HG03095 (cell line): ENCODE results near the gene SYP.

Experiments used
- ATAC-seq: cut with Tn5 transposase; IDR thresholded peaks from one replicate; pipeline ENCODE4 v1.9.1; 2021; ENCODE audit warnings: moderate library complexity; ENCODE audit not compliant: unreplicated experiment

The SYP gene

DNA sequence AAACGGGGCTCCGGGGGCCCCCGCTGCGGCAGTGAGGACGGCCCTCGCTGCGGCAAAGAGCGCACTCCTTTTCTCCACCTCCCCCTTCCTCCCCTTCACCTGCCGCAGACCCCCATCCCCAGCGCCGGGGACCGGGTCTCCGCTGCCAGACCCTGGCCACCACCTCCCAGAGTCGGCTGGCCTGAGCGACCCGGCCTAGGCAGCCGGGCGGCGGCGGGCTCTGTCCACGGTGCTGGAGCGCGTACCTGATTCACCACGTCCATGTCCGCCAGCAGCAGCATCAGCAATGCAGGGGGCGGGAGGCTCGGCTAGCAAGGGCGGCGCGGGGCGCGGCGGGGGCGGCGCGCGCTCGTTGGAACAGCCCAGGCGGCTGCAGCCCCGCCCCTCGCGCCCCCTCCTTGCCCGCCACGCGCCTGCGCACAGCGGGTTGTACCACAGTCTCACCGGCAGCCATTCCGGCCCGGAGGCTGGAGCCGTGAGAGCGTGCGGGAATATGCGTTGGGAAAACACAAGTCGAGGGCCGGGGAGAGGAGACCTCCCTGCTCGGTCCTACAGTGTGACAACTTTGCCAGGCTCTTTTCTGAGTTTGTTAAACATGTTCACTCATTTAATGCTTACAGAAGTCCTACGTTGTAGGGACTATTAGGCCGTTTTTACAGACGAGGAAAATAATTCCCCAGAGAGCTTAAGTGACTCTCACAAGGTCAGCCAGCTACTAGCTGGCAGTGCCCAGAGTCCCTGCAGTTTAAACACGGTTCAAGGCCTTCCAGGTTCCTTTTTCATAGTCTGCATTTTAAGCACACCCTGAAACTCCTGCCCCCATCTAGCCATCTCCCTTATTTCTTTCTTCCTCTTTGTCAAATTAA, at the start of gene SYP:
Gene SYP (minus strand): TSS at position 288 of the 866 bp plus-strand sequence. CDS start 7 bp downstream, at position 281.
- ATAC-seq, result peak; percentile 94

GRCh38 chrX:49249616-49250015, 49.6 kb upstream of the SYP start:
- ATAC-seq, result no peak

- no peak for ATAC-seq
These were observed 49.1 kb upstream of the SYP start for GRCh38 chrX:49249071-49249470.

- no peak for ATAC-seq
These were observed 48.2 kb upstream of the SYP start for GRCh38 chrX:49247916-49248811.

DNA sequence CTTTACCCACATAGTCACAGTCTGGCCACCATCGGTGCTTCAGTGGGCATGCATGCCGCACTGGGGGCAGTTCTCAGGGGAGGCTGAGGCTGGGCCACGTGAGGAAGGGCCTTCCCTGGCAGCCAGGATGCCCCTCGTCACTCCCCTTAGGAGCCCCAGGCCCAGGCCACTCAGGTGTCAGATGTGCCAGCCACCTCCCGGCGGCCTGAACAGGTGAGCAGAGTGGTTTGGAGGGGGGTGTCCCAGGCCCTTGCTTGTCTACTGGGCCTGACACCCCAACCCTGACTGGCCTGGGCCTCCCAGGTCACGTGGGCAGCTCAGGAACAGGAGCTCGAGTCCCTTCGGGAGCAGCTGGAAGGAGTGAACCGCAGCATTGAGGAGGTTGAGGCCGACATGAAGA, 47.4 kb upstream of the SYP start:
- no peak for ATAC-seq

- no peak for ATAC-seq
These were observed 46.5 kb upstream of the SYP start for GRCh38 chrX:49246541-49246940.

DNA sequence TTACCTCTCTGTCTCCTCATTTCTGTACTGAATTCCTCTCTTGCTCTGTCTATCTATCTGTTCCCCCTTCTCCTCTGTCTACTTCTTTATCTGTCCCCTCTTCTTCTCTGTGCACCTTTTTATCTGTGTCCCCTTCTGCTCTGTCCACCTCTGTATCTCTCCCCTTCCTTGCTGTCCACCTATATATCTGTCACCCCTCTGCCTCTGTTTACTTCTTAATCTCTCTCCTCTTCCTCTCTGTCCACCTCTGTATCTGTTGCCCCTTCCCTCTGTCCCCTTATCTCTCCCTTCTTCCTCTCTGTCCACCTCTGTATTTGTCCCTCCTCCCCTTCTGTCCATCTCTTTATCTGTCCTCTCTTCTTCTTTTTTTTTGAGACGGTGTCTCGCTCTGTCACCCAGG, 44.2 kb upstream of the SYP start:
- ATAC-seq, result no peak

DNA sequence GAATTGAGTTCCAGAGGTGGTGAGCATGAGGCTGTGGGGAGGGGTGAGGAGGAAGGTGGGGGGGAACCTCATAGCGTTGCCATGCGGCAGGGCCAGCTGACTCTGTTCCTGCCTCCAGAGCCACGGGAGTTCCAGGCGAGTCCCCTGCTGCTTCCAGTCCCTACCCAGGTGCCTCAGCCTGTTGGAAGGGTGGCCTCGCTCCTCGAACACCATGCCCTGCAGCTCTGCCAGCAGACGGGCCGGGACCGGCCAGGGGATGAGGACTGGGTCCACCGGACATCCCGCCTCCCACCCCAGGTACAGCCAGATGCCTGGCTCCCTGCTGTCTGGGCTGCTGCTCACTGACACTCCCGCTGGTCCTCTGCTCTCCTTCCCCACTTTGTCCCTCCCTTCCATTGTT, 43.2 kb upstream of the SYP start:
- ATAC-seq, result no peak

- no peak for ATAC-seq
These were observed 42.6 kb upstream of the SYP start for GRCh38 chrX:49242545-49243066.

GRCh38 chrX:49238735-49239134, 38.7 kb upstream of the SYP start:
- ATAC-seq, result no peak

GRCh38 chrX:49237060-49237459, 37.1 kb upstream of the SYP start:
- ATAC-seq, result no peak

- ATAC-seq, result no peak
These were observed 34.0 kb upstream of the SYP start for GRCh38 chrX:49233887-49234555.

- no peak for ATAC-seq
These were observed 33.2 kb upstream of the SYP start, which contains the start of gene CACNA1F for GRCh38 chrX:49233176-49233575. CACNA1F (minus strand) TSS chrX:49233340; CDS start chrX:49233309, 31 bp downstream.

- ATAC-seq, result no peak
These were observed 32.5 kb upstream of the SYP start for GRCh38 chrX:49232525-49232924.

GRCh38 chrX:49231333-49232000, 31.5 kb upstream of the SYP start:
- no peak for ATAC-seq

DNA sequence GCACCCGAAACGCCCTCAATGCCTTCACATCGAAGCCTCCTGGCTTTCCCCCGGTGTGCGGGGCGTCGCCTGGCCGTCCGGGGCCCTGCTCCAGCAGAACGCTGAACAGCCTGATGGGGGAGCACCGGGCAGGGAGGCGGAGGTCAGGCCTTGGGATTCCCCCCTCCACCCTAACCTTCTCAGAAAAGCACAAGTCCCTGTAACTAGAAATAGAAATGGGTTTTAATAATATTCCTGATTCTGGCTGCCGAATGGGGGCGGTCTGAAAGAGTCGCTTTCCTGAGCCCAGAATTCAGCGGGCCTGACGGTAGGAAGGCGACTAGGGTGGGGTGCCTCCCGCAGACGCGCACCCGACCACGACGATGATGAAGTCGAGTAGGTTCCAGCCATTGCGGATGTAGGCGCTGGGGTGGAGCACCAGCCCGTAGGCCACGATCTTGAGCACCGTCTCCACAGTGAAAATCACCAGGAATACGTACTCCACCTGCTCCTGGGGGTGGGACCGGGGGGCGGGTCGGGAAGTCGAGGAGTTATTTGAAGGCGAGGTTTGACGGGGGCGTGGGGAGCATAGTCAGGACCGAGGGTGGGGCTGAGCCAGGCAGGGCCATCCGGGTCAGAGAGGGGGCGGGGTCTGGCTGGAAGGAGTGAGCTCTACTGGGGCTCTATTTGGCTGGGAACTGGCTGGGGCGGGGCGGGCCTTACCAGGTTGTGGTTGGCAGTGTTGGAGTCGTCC, 30.7 kb upstream of the SYP start:
- peak; percentile 45 for ATAC-seq

GRCh38 chrX:49228185-49228584, 28.2 kb upstream of the SYP start:
- no peak for ATAC-seq

DNA sequence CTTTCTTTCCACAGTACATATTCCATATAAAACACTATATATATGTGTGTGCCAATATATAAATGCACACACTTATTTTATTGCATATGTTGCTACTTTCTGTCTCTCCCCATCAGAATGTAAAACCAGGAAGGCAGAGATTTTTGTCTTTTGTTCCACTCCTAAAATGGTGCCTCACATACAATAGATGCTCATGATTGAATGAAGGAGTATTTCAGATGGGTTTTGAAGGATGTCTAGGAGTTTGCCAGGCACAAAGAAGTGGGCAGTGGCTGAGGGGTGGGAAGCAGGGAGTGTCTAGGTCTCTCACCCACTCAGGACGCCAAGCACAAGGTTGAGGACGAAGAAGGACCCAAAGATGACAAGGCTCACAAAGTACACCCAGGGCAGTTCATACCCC, 27.7 kb upstream of the SYP start:
- ATAC-seq, result no peak

DNA sequence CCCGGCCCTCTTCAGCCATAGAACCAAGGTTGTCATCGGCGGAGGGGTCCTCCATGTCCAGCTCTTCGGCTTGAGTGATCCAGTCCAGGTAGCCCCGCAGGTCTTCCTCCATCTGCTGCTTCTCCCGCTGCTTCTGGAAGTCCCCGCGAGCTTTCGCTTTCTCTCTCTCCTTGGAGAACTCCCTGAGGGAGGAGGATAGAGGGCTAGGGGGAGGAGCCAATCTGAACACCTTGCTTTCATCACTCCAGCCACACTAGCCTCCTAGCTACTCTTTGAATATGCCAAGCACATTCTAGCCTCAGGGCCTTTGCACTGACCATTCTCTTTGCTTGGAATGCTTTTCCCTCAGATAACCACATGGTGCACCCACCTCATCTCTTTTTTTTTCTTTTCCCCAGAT, 27.0 kb upstream of the SYP start:
- ATAC-seq, result no peak

GRCh38 chrX:49225858-49226257, 25.9 kb upstream of the SYP start:
- ATAC-seq, result no peak
